A673 (cell line): ENCODE measurements around the gene TCF15. TPM values are rescaled to one million over a fixed set of nuclear protein-coding genes. Genes with fewer than 3 reads are reported as not detected.
A peak's percentile ranks its signal among the peaks of the same experiment; 100 is the strongest.
"Not testable (repeated sequence)": the region's sequence is repeated elsewhere in the genome, so short reads cannot be mapped to it uniquely, and the experiment has no call there.

Source experiments
- BruUV-seq: library from RNA; stranded (reverse); fragments of 400-500 nt; replicated peaks from 2 replicates; lab custom pipeline; 2021; lab: Mats Ljungman, UMichigan
- CTCF ChIA-PET: fragments of 300-600 bp; sonication (Branson Sonifier 250); formaldehyde crosslinking; loops from one replicate; lab custom pipeline; 2022; ENCODE audit warnings: antibody characterized with exemption; lab: Charles Lee
- POLR2A ChIA-PET: fragments of 300-600 bp; sonication (Branson Sonifier 250); formaldehyde crosslinking; loops from one replicate; lab custom pipeline; 2022; ENCODE audit warnings: antibody characterized with exemption; ENCODE audit not compliant: low non-redundant PET; lab: Charles Lee
- DNase-seq: peaks from one replicate; pipeline ENCODE4 v3.0.0-alpha.2; 2015; ENCODE audit warnings: low spot score
- H3K27ac ChIP-seq: fragments of 200-600 bp; sonication (generic); 2 replicates; pipeline ENCODE4 v1.5.1; 2016; ENCODE audit warnings: mixed run types, low read depth, mild to moderate bottlenecking, mixed read lengths, antibody characterized with exemption, low read length; ENCODE audit not compliant: poor library complexity, severe bottlenecking
- H3K27me3 ChIP-seq: fragments of 200-600 bp; sonication (generic); replicated peaks from 2 replicates; pipeline ENCODE4 v1.6.1; 2017; ENCODE audit warnings: mixed run types, low read depth, mild to moderate bottlenecking, mixed read lengths, antibody characterized with exemption, low read length; ENCODE audit not compliant: insufficient read depth, poor library complexity
- H3K36me3 ChIP-seq: fragments of 200-600 bp; sonication (generic); 2 replicates; pipeline ENCODE4 v1.6.1; 2016; ENCODE audit warnings: mixed run types, mild to moderate bottlenecking, mixed read lengths, antibody characterized with exemption, low read length; ENCODE audit not compliant: insufficient read depth, poor library complexity, severe bottlenecking
- H3K4me1 ChIP-seq: fragments of 200-600 bp; sonication (generic); 2 replicates; pipeline ENCODE4 v1.6.1; 2017; ENCODE audit warnings: mixed run types, mild to moderate bottlenecking, mixed read lengths, antibody characterized with exemption, low read length; ENCODE audit not compliant: insufficient read depth, poor library complexity, severe bottlenecking
- H3K4me3 ChIP-seq: fragments of 200-600 bp; sonication (generic); 2 replicates; pipeline ENCODE4 v1.5.1; 2016; ENCODE audit warnings: low read depth, mixed run types, mild to moderate bottlenecking, mixed read lengths, low read length; ENCODE audit not compliant: poor library complexity, severe bottlenecking
- H3K9me3 ChIP-seq: fragments of 200-600 bp; sonication (generic); 2 replicates; pipeline ENCODE4 v1.6.1; 2016; ENCODE audit warnings: mixed run types, low read depth, mild to moderate bottlenecking, mixed read lengths, antibody characterized with exemption, low read length; ENCODE audit not compliant: poor library complexity, severe bottlenecking
- CTCF ChIP-seq: fragments of 300-800, 200-600 bp; sonication (generic); conservative IDR thresholded peaks from 2 replicates; pipeline ENCODE4 v1.5.1; 2017; ENCODE audit warnings: low read depth, mild to moderate bottlenecking, antibody characterized with exemption, low read length, moderate library complexity, mixed read lengths
- EZH2 ChIP-seq: fragments of 200-600 bp; sonication (generic); IDR thresholded peaks from 2 replicates; pipeline ENCODE4 v1.6.1; 2017; ENCODE audit warnings: borderline replicate concordance, low read depth, mild to moderate bottlenecking, mixed read lengths, antibody characterized with exemption, low read length; ENCODE audit not compliant: poor library complexity, severe bottlenecking
- intact Hi-C: fragments of 100-400 bp; cut with micrococcal nuclease; formaldehyde crosslinking; loops from one replicate; pipeline ENCODE4 v1.10.0; 2022; ENCODE audit not compliant: unreplicated experiment
- total RNA-seq: library from RNA; stranded (reverse); gene quantifications from 2 replicates; pipeline ENCODE4 v1.2.3, GENCODE V29; 2021

TCF15 gene
- total RNA-seq, 1 experiment from 2014 or later, result 0.24 TPM

GRCh38 chr20:582204-582603 lies 27.9 kb downstream of the TCF15 start:
- no peak for DNase-seq
- TF ChIP-seq CTCF (no peak), EZH2 (no peak)

DNA sequence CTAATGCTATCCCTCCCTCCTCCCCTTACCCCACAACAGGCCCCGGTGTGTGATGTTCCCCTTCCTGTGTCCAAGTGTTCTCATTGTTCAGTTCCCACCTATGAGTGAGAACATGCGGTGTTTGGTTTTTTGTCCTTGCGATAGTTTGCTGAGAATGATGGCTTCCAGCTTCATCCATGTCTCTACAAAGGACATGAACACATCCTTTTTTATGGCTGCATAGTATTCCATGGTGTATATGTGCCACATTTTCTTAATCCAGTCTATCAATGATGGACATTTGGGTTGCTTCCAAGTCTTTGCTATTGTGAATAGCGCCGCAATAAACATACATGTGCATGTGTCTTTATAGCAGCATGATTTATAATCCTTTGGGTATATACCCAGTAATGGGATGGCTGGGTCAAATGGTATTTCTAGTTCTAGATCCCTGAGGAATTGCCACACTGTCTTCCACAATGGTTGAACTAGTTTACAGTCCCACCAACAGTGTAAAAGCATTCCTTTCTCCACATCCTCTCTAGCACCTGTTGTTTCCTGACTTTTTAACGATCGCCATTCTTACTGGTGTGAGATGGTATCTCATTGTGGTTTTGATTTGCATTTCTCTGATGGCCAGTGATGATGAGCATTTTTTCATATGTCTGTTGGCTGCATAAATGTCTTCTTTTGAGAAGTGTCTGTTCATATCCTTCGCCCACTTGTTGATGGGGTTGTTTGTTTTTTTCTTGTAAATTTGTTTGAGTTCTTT lies 31.0 kb downstream of the TCF15 start:
- intact Hi-C loops, H3K4me1 ChIP-seq, H3K9me3 ChIP-seq, DNase-seq, H3K4me3 ChIP-seq, H3K27me3 ChIP-seq, POLR2A ChIA-PET, H3K27ac ChIP-seq, BruUV-seq, H3K36me3 ChIP-seq: not testable (repeated sequence)
- CTCF ChIA-PET, result interaction anchor here (0.6 kb wide), 1 partner anchor 19 kb away, joined by 7 read pairs; no protein-coding TSS in a partner anchor

More at GRCh38 chr20:582204-582603, 27.9 kb downstream of the TCF15 start:
- Histone ChIP-seq H3K27me3 (no peaks in the 10 kb centered on the region), H3K9me3 (no peaks in the 10 kb centered on the region), H3K27ac (no peak overlapping the region), H3K4me3 (no peak overlapping the region), H3K36me3 (no peaks in the 10 kb centered on the region), H3K4me1 (no peaks in the 10 kb centered on the region)
- BruUV-seq, result no TSS peak
- ChIA-PET CTCF (no interaction called here), POLR2A (no interaction called here)
- intact Hi-C loops, result no loop called here

DNA sequence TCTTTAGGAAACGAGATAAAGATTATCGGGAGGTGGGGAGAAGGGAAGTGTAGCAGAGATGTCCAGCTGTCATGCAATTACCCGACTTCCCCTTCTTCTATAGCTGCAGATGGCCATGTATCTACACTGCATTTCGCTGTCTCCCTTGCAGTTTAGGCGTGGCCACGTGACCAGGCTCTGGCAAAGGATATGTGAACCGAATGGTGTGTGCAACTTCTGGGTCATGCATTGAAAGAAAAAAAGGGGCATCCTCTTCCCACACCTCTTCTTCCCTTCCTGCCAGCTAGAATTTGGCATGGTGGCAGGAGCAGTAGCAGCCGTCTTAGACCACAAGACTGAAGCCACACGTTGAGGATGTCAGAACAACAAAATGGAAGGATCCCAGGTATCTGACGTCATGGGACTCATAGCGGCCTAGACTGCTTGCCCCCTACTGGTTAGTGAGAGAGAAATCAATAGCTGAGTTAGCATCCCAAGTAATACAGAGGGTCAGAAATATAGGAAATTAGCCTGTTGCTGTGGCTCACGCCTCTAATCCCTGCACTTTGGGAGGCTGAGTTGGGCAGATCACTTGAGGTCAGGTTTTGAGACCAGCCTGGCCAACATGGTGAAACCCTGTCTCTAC lies 32.8 kb downstream of the TCF15 start:
- ChIA-PET CTCF (interaction anchor here (0.5 kb wide), 1 partner anchor 151 kb away, joined by 3 read pairs; no protein-coding TSS in a partner anchor), POLR2A (no interaction called here)
- no peak overlapping the region for H3K4me3 ChIP-seq
- H3K4me1 ChIP-seq, result no peaks in the 10 kb centered on the region
- H3K9me3 ChIP-seq, result no peaks in the 10 kb centered on the region
- no peaks in the 10 kb centered on the region for H3K27me3 ChIP-seq
- DNase-seq, result peak; percentile 74
- H3K27ac ChIP-seq, result no peak overlapping the region
- intact Hi-C loops, result no loop called here
- TF ChIP-seq EZH2 (no peak), CTCF (peak; percentile 54)
- no peaks in the 10 kb centered on the region for H3K36me3 ChIP-seq
- no TSS peak for BruUV-seq

- Histone ChIP-seq H3K27me3 (no peaks in the 10 kb centered on the region), H3K36me3 (no peaks in the 10 kb centered on the region), H3K4me1 (peaks cover 6% of the 10 kb centered on the region), H3K9me3 (no peaks in the 10 kb centered on the region), H3K4me3 (no peak overlapping the region), H3K27ac (no peak overlapping the region)
- TF ChIP-seq EZH2 (no peak), CTCF (no peak)
- BruUV-seq, result no TSS peak
- CTCF ChIA-PET, result no interaction called here
- DNase-seq, result no peak
- POLR2A ChIA-PET, result no interaction called here
- intact Hi-C loops, result no loop called here
Observed at GRCh38 chr20:576156-576555, 34.0 kb downstream of the TCF15 start.
